Activated T-cell treated with anti-CD3 and anti-CD28 coated beads, Interleukin-2, amount 50 U/mL, for 4 hours (primary cell): ENCODE data around the gene OSM. TPM values are rescaled to one million over a fixed set of nuclear protein-coding genes. Genes with fewer than 3 reads are reported as not detected.

Experiments
- ATAC-seq, 2 donors: fragments of 200-7000 bp; cut with Tn5 transposase; one replicate each; pipeline ENCODE4 v1.10.0; 2021
- DNase-seq: peaks from one replicate; pipeline ENCODE4 v3.0.0-alpha.2; 2020
- H3K27me3 Mint-ChIP-seq: one replicate; pipeline ENCODE4 v1.8.0; 2021; ENCODE audit warnings: low read depth, mixed read lengths
- H3K36me3 Mint-ChIP-seq: one replicate; pipeline ENCODE4 v1.8.0; 2022; ENCODE audit warnings: mixed read lengths; ENCODE audit not compliant: insufficient read depth
- H3K4me1 Mint-ChIP-seq: one replicate; pipeline ENCODE4 v1.8.0; 2021; ENCODE audit warnings: low read depth, mixed read lengths
- H3K4me3 Mint-ChIP-seq: one replicate; pipeline ENCODE4 v1.8.0; 2021; ENCODE audit warnings: mild to moderate bottlenecking, moderate library complexity, mixed read lengths
- H3K9me3 Mint-ChIP-seq: one replicate; pipeline ENCODE4 v1.8.0; 2021; ENCODE audit warnings: mixed read lengths
- total RNA-seq, 3 donors: library from RNA; stranded (reverse); gene quantifications; one replicate each; pipeline ENCODE4 v1.2.1, GENCODE V29; 2021

Gene OSM
- total RNA-seq, 3 donors from 2014 or later = 18.4 to 30.7 (median 22.2) TPM

DNA sequence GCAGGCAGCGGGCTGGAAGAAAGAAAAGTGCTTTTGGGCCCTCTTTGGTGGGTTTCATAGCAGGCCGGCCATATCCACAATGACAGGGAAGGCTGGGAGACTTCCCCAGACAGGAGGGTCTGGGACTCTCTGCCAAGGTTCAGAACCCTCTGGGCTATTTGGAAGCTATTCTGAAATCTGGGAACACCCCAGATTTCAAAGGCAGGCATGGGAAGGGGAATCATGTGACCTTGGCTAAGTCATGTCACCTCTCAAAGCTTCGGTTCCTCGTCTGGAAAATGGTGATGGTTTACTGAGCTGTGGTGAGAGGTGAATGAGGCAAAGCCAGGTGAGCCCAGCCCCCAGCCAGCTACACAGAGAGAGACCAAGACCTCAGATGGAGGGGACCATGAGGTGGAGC lies 18.0 kb upstream of the OSM start:
- H3K27me3 Mint-ChIP-seq = no peaks in the 10 kb centered on the region
- no peak overlapping the region for H3K4me3 Mint-ChIP-seq
- no peak for DNase-seq
- peaks cover 32% of the 10 kb centered on the region for H3K4me1 Mint-ChIP-seq
- no peak for ATAC-seq
- H3K9me3 Mint-ChIP-seq = no peaks in the 10 kb centered on the region
- H3K36me3 Mint-ChIP-seq = peaks cover 7% of the 10 kb centered on the region

DNA sequence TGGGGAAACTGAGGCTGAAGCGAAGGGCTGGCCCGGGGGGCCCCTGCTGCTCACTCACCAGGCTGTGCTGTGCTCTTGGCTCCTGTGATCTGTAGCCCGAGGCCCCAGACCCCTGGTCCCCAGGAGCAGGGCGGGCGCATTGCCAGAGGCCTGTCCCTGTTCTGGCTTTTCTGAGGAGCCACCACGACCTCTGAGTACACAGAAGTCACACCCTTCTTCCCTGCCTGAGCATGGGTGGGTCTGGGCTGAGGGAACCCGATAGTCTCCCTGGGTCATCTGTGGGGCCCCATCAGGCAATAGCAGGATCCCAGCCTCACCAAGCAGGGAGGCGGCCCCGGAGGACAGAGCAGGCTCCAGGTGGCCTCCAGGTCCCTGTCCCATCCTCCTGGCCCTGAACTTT lies 17.5 kb upstream of the OSM start:
- ATAC-seq = no peak
- Mint-ChIP-seq H3K27me3 (no peaks in the 10 kb centered on the region), H3K4me3 (no peak overlapping the region), H3K4me1 (peaks cover 36% of the 10 kb centered on the region), H3K36me3 (peaks cover 7% of the 10 kb centered on the region), H3K9me3 (no peaks in the 10 kb centered on the region)
- no peak for DNase-seq

DNA sequence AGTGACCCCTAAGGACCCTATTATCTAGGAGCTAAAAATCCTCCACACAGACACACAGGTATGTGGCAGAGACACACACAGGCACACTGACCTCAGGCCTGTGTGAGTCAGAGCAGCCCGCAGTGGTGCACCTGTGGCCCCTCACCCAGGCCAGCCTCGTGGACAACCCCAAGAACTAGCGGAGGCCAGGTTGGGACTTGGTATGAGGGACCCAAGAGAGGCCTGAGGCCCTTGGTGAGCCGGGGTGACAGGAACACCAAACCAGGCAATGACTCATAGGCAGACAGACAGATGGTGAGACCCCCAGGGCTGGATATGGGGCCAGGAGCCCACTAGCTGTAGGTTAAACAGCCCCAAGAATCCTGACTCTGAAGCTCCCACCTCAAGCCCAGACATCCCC lies 16.7 kb upstream of the OSM start:
- Mint-ChIP-seq H3K27me3 (no peaks in the 10 kb centered on the region), H3K4me1 (peaks cover 39% of the 10 kb centered on the region), H3K4me3 (no peak overlapping the region), H3K9me3 (no peaks in the 10 kb centered on the region), H3K36me3 (peaks cover 7% of the 10 kb centered on the region)
- DNase-seq (no peak), ATAC-seq (no peak)

DNA sequence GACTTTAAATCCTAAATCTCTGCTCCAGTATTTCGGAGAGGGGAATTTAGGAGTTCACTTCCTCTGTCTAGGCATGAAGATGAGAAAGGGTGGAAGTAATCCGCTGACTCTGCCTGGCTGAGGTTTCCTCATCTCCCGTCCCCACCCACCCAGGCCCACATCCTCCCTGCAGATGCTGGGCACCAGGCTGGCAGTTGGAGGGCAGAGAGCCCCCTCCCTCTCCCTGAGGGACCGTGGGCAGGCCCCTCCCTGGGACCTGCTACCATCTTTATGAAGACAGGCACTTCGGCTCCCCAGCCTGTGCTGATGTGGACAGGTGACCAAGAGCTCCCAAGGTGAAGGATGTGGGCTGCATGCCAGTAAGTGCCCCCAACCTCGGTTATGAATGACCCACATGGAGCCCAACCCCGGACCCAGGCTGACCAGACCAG lies 16.0 kb upstream of the OSM start:
- no peak for ATAC-seq
- H3K4me3 Mint-ChIP-seq = no peak overlapping the region
- no peaks in the 10 kb centered on the region for H3K9me3 Mint-ChIP-seq

DNA sequence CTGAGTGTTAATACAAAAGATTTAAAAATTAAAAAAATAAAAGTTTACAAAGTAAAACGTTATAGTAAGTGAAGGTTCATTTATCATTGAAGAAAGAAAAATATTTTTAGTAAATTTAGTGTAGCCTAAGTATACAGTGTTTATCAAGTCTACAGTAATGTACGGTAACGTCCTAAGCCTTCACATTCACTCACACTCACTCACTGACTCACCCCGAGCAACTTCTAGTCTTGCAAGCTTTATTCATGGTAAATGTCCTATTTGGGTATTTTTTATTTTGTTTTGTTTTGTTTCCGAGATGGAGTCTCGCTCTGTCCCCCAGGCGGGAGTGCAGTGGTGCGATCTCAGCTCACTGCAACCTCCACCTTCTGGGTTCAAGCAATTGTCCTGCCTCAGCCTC lies 13.9 kb upstream of the OSM start:
- H3K4me1 Mint-ChIP-seq = peaks cover 38% of the 10 kb centered on the region
- H3K36me3 Mint-ChIP-seq = peaks cover 7% of the 10 kb centered on the region
- no peaks in the 10 kb centered on the region for H3K27me3 Mint-ChIP-seq
- no peak for ATAC-seq
- no peaks in the 10 kb centered on the region for H3K9me3 Mint-ChIP-seq
- DNase-seq = no peak
- H3K4me3 Mint-ChIP-seq = no peak overlapping the region

More for the DNA sequence above, 16.0 kb upstream of the OSM start:
- DNase-seq = no peak
- H3K27me3 Mint-ChIP-seq = no peaks in the 10 kb centered on the region
- peaks cover 7% of the 10 kb centered on the region for H3K36me3 Mint-ChIP-seq
- peaks cover 33% of the 10 kb centered on the region for H3K4me1 Mint-ChIP-seq

DNA sequence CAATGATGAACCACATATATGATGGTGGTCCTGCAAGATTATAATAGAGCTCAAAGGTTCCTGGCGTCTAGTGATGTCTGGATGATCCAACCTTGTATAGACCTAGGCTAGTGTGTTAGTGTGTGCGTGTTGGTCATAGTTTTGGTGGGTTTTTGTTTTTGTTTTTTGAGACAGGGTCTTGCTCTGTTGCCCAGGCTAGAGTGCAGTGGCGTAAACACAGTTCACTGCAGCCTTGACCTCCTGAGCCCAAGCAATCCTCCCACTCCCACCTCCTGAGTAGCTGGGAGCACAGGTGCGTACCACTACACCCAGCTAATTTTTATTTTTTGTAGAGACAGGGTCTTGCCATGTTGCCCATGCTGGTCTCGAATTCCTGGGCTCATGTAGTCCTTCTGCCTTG lies 13.3 kb upstream of the OSM start:
- Mint-ChIP-seq H3K4me3 (no peak overlapping the region), H3K9me3 (no peaks in the 10 kb centered on the region), H3K36me3 (peaks cover 2% of the 10 kb centered on the region), H3K27me3 (no peaks in the 10 kb centered on the region), H3K4me1 (peaks cover 42% of the 10 kb centered on the region)
- ATAC-seq (no peak), DNase-seq (no peak)

DNA sequence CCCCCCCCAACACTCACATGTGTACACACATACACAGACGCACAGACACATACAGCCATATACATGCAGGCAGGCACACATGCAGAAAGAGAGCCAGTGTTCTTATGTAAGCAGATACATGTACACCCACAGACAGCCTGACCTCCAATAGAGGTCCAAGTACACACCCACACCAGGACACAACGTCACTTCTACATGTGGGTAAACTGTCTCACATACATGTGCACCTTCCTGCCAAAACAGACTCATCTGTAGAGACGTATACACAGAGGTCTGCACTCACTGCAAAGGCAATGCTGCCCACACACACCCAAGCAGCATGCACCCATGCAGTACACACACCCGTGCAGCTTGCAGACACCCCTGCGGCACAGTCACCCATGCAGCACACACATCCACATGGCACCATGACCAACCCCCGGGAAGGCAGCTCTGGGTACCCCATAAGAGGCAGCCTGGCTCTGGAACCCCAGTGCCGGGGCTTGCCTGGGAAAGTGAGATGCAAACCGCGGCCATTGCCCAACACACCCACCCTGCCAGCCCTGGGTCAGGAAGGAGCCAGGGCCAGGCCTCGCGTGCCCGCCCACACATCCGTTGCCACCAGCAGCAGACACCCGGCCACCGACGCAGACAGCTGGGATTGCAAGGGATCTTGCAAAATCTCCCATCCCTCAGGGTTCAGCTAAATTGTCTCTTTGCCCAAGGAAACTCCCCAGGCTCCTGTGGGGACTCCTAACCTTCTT lies 12.6 kb upstream of the OSM start:
- DNase-seq (no peak), ATAC-seq (no peak)
- no peak overlapping the region for H3K4me3 Mint-ChIP-seq
- H3K36me3 Mint-ChIP-seq = no peaks in the 10 kb centered on the region
- no peaks in the 10 kb centered on the region for H3K27me3 Mint-ChIP-seq
- no peaks in the 10 kb centered on the region for H3K9me3 Mint-ChIP-seq
- peaks cover 40% of the 10 kb centered on the region for H3K4me1 Mint-ChIP-seq

DNA sequence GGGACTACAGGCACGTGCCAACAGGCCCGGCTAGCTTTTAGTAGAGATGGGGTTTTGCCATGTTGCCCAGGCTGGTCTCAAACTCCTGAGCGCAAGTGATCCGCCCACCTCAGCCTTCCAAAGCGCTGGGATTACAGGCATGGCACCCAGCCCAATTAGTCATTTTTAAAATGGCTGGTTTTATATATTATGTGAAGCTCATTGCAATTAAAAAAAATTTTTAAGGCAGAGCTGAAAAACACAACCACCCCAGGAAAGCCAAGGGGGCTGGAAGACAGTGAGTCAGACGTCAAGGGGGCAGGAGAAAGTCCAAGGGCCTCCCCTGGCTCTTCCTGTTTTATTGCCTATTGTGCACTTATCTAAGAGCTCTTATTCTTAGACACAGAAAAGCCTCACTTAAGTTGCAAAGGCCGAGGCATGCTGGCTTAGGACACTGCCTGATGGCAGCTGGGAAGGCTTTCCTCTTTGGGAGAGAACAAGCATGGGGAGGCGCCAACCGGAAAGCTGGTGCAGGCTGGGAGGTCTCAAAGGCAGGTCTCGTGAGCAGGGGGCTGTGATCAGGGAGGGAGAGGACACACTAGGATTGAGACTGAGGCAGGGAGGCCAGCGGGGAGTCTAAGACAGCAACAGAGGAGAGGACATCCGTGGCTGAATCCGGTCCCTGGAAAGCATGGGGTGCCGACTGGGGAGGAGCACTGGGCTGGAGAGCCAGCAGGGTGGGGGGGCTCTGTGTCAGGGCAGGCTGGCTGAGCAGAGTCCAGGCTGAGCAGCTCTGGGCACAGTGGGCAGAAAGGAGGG lies 11.1 kb upstream of the OSM start:
- Mint-ChIP-seq H3K4me3 (no peak overlapping the region), H3K4me1 (peaks cover 33% of the 10 kb centered on the region), H3K27me3 (no peaks in the 10 kb centered on the region), H3K9me3 (no peaks in the 10 kb centered on the region), H3K36me3 (no peaks in the 10 kb centered on the region)
- DNase-seq (no peak), ATAC-seq (no peak)

DNA sequence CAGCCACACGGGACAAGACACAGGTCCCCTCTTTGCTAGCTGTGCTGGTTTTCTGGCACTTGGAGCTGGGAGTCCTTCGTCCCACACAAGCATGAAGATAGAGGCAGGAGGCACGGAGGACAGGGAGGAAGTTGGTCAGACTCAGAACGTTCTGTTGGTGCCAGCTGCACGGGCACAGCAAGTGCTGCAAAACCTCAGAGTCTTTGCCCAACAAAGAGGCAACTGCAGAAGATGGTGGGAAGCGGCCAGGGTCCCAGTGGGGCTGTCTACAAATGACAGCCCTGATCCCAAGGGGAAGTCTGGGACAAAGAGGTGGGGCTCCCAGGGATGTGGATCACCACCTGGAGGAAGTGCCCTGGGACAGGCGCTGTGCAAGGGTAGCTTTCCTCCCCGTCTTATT lies 9.4 kb upstream of the OSM start:
- peaks cover 26% of the 10 kb centered on the region for H3K4me1 Mint-ChIP-seq
- peak in 1 of 2 donors; percentile 28 for ATAC-seq

DNA sequence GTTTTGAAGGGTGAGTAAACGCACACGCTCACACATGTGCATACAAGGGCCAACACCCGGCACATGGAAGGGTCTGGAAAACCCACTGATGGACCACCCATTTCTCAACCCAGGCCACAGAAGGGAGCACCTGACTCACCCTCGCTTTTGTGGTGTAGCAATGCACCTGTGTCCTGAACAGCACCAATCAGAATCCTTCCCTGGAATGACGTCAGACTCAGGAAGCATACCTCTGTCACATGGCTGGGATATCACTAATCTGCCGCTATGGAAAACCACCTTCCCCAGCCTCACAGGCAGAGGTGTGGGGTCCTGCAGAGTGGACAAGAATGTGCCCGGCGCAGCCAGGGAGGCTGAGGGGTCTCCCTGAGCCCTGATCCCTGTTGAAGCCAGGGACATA lies 9.0 kb upstream of the OSM start:
- peaks cover 3% of the 10 kb centered on the region for H3K36me3 Mint-ChIP-seq
- peak; percentile 38 to 52 for ATAC-seq
- H3K4me3 Mint-ChIP-seq = peak overlapping the region; percentile 35
- peaks cover 26% of the 10 kb centered on the region for H3K4me1 Mint-ChIP-seq
- no peaks in the 10 kb centered on the region for H3K9me3 Mint-ChIP-seq
- H3K27me3 Mint-ChIP-seq = no peaks in the 10 kb centered on the region
- peak; percentile 37 for DNase-seq

More for the DNA sequence above, 9.4 kb upstream of the OSM start:
- no peaks in the 10 kb centered on the region for H3K9me3 Mint-ChIP-seq
- H3K27me3 Mint-ChIP-seq = no peaks in the 10 kb centered on the region
- peaks cover 3% of the 10 kb centered on the region for H3K36me3 Mint-ChIP-seq
- no peak for DNase-seq
- peak overlapping the region; percentile 35 for H3K4me3 Mint-ChIP-seq

DNA sequence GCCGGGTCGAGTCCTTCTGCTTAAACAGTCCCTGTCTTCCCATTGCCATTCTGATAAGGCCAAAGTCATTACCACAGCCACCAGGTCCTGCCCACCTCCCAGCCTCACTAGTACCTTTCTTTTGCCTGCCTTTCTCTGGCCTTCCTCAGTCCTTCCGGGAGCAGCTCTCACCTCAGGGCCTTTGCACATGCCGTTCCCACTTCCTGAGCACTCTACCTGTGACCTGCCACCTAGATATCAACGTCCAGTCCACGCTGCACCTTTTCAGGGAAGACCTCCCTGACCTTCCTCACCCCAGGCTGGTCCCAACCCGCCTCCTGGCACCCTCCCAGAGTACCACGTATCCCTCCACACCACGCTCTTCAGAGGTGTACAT lies 7.8 kb upstream of the OSM start:
- DNase-seq = no peak
- Mint-ChIP-seq H3K9me3 (no peaks in the 10 kb centered on the region), H3K4me1 (peaks cover 22% of the 10 kb centered on the region), H3K36me3 (peaks cover 6% of the 10 kb centered on the region), H3K27me3 (no peaks in the 10 kb centered on the region), H3K4me3 (no peak overlapping the region)
- ATAC-seq = no peak

DNA sequence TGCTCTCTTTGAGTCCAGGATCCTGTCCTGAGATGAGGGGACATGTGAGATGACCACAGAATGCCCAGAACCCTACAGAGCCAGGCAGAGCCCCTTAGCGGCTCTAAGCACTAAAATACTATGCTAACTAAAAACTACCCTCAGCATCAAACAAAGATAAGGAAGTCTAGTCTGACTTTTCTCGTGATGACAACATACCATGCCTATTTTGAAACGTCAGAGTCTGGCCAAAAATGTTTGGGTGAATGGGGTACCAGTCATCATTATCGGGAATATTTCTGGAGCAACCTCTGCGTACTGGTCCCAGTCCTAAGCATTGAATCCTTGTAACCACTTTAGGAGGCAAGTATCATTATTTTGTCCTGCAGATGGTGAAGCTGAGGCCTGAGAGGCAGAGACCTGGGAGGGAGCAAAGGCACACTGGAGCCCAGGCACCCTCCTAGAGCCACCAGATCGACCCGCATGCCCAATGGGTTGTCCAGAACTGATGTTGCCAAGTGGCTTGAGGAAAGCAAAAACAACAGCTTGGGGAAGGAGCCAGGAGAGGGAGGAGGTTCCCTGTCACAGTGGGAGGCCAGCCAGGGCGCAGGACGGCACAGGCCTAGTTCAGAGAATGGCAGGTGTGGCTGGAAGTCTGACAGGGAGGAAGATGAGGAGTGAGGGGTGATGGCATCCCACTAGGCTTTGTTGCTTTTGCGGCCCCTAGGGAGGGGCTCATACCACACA lies 7.2 kb upstream of the OSM start:
- H3K27me3 Mint-ChIP-seq = no peaks in the 10 kb centered on the region
- no peak overlapping the region for H3K4me3 Mint-ChIP-seq
- no peaks in the 10 kb centered on the region for H3K9me3 Mint-ChIP-seq
- no peak for ATAC-seq
- no peak for DNase-seq
- peaks cover 17% of the 10 kb centered on the region for H3K4me1 Mint-ChIP-seq
- H3K36me3 Mint-ChIP-seq = peaks cover 6% of the 10 kb centered on the region

DNA sequence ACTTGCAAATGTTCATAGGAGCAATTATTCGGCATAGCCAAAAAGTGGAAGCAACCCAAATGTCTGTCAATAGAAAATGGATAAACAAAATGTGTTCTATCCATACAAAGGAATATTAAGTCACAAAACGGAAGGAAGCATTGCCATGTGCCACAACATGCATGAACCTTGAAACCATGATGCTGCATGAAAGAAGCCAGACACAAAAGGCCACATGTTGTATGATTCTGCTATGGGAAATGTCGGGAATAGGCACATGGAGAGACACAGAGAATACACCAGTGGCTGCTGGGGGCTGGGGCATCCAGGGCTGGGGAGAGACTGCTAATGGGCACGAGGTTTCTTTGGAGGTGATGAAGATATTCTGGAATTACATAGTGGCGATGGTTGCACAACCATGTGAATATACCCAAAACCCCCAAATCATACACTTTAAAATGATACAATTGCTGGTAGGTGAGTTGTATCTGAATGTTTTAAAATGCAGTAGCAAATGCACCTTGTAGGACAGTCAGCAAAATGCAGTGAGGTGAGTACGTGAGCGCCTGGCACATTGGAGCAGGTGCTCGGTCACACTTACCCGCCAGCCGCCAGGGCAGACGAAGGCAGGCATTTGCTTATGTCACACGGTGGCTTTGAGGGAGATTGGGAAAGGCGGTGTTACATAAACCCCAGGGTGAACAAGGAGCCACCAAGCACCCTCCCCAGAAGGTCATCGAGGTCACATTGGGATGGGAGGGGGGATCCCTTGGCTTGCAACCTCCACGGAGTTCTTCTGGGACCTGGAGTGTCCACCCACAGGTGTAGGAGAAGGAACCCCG lies 6.3 kb upstream of the OSM start:
- Mint-ChIP-seq H3K4me3 (no peak overlapping the region), H3K9me3 (no peaks in the 10 kb centered on the region), H3K27me3 (no peaks in the 10 kb centered on the region), H3K36me3 (peaks cover 8% of the 10 kb centered on the region), H3K4me1 (peaks cover 22% of the 10 kb centered on the region)
- no peak for DNase-seq
- ATAC-seq = no peak

DNA sequence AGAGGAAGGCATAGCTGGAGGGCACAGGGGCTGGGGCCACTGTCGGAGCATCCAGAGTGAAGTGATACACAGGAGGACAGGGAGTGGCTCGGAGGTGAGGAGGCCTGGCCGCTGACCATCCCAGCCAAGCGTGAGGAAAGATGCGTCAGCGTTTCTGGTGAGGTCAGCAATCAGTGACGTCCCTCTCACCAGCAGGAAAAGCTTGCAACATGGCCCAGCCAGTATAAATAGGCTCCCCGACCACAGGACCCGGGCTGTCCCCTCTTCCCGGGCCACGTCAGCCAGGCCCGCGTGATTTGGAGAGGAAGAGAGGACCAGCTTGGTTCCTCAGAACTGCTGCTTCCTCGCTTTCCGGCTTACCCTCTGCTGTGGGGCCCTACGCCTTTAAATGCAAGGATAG lies 4.2 kb upstream of the OSM start:
- DNase-seq (no peak), ATAC-seq (no peak)
- no peaks in the 10 kb centered on the region for H3K27me3 Mint-ChIP-seq
- H3K9me3 Mint-ChIP-seq = no peaks in the 10 kb centered on the region
- no peak overlapping the region for H3K4me3 Mint-ChIP-seq
- peaks cover 27% of the 10 kb centered on the region for H3K4me1 Mint-ChIP-seq
- peaks cover 8% of the 10 kb centered on the region for H3K36me3 Mint-ChIP-seq
